Muscle layer of colon (tissue), 2 donors: ENCODE results near the gene APOL6.

Experiments used
- H3K27ac ChIP-seq: one replicate; pipeline ENCODE4 v1.7.0; 2013; ENCODE audit warnings: low read depth, mild to moderate bottlenecking, low read length, moderate library complexity
- H3K27me3 ChIP-seq, 2 donors: one replicate each; pipeline ENCODE4 v1.7.0; 2013; ENCODE audit warnings: low read length in 2 of 2, mild to moderate bottlenecking in 2 of 2; ENCODE audit not compliant: insufficient read depth in 2 of 2, control insufficient read depth in 1 of 2
- H3K36me3 ChIP-seq: one replicate; pipeline ENCODE4 v1.7.0; 2013; ENCODE audit warnings: mild to moderate bottlenecking, low read length; ENCODE audit not compliant: insufficient read depth
- H3K4me1 ChIP-seq: one replicate; pipeline ENCODE4 v1.7.0; 2013; ENCODE audit warnings: mild to moderate bottlenecking, low read length; ENCODE audit not compliant: insufficient read depth
- H3K4me3 ChIP-seq, 2 donors: one replicate each; pipeline ENCODE4 v1.7.0; 2013; ENCODE audit warnings: low read length in 2 of 2, low read depth in 1 of 2, mild to moderate bottlenecking in 1 of 2, moderate library complexity in 1 of 2
- H3K9ac ChIP-seq: one replicate; pipeline ENCODE4 v1.7.0; 2013; ENCODE audit warnings: low read length
- H3K9me3 ChIP-seq: one replicate; pipeline ENCODE4 v1.7.0; 2013; ENCODE audit warnings: mild to moderate bottlenecking, low read length
- donor health status: abdominal sarcoma.
- donor health status: Adenocarcinoma of cecum.

Gene APOL6

GRCh38 chr22:35708917-35709316 is 60.7 kb downstream of the APOL6 start:
- H3K27me3 ChIP-seq, result no peaks in the 10 kb centered on the region
- no peaks in the 10 kb centered on the region for H3K9me3 ChIP-seq
- no peak overlapping the region for H3K9ac ChIP-seq
- no peak overlapping the region for H3K27ac ChIP-seq
- no peaks in the 10 kb centered on the region for H3K36me3 ChIP-seq
- no peak overlapping the region for H3K4me3 ChIP-seq
- H3K4me1 ChIP-seq, result no peaks in the 10 kb centered on the region

GRCh38 chr22:35711336-35711735 is 63.1 kb downstream of the APOL6 start:
- no peak overlapping the region for H3K27ac ChIP-seq
- H3K4me3 ChIP-seq, result no peak overlapping the region
- H3K36me3 ChIP-seq, result no peaks in the 10 kb centered on the region
- H3K27me3 ChIP-seq, result no peaks in the 10 kb centered on the region
- no peaks in the 10 kb centered on the region for H3K4me1 ChIP-seq
- no peaks in the 10 kb centered on the region for H3K9me3 ChIP-seq
- H3K9ac ChIP-seq, result no peak overlapping the region

DNA sequence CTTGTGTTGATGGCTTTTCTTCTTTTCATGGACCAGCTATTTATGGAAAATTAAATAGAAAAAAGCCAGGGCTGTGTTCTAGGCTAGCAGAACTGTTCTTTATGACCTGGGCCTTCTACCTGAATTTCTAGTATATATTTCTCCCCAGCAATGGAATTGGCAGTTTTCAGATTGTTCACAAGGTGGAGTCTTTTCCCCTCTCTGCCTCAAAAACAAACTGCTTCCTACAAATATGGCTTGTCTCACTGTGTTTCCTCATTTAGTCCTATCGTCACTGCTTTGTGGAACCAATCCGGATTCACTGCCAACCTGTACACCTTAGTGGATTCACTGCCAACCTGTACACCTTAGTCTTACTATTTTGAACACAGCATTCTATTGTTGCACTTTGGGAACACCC is 64.4 kb downstream of the APOL6 start:
- no peaks in the 10 kb centered on the region for H3K4me1 ChIP-seq
- H3K36me3 ChIP-seq, result no peaks in the 10 kb centered on the region
- H3K27me3 ChIP-seq, result no peaks in the 10 kb centered on the region
- H3K4me3 ChIP-seq, result no peak overlapping the region
- H3K9me3 ChIP-seq, result no peaks in the 10 kb centered on the region
- H3K27ac ChIP-seq, result no peak overlapping the region
- H3K9ac ChIP-seq, result no peak overlapping the region

GRCh38 chr22:35717572-35717971 is 69.3 kb downstream of the APOL6 start, which contains the start of gene APOL5:
Gene APOL5 (plus strand): TSS chr22:35717872. CDS start chr22:35717872, 0 bp downstream.
- H3K9me3 ChIP-seq, result no peaks in the 10 kb centered on the region
- no peak within 1 kb of the TSS for H3K4me3 ChIP-seq
- H3K9ac ChIP-seq, result no peak within 1 kb of the TSS
- H3K36me3 ChIP-seq, result no peaks in the 10 kb centered on the region
- H3K4me1 ChIP-seq, result no peaks in the 10 kb centered on the region
- H3K27me3 ChIP-seq, result no peaks in the 10 kb centered on the region
- H3K27ac ChIP-seq, result no peak within 1 kb of the TSS
